ENCODE data around the gene IFNA14.
"Not testable (repeated sequence)": the region's sequence is repeated elsewhere in the genome, so short reads cannot be mapped to it uniquely, and the experiment has no call there.

The IFNA14 gene

DNA sequence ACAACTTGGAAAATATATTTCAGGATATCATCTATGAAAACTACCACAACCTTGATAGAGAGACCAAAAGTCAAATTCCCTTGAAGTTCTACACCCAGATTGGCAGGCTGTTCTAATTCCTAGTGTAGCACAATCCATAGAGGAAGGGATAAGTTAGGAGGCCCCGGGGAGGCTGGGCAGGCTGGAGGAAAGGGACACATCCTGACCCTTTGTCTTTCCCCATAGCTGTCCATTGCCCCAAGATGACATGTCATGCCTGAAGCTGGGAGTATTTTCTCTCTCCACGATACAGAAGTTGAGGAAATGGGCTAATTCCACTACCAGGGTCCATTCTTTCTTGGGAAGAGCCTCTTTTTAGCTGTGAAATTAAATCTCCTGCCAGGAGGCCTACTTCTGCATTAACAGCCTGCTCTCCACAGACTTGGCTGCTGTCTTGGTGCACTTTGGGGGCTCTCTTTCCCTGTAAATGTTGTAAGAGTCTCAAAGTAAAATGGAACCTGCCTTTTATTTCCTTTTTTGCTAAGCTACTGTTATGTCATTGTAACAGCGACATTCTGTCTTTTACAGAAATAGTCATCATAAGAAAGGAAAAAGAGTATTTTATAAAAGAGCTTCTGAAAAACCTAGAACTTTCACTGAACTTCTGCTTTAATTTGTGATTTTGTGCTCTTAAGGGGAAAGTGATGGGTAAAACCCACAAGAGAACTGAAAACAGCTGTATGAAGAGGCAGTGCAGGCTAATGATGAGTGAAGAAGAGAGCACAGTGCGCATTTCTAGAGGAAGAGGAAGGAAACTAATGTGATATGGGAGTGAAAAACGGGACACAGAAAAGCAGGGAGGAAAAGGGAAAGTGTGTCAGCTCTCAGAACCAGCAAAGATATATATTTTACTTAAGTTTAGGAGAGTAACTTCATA is 26.1 kb downstream of the IFNA14 start:
- DNase-seq, result peak in 1 of 2 donors; percentile 7

DNA sequence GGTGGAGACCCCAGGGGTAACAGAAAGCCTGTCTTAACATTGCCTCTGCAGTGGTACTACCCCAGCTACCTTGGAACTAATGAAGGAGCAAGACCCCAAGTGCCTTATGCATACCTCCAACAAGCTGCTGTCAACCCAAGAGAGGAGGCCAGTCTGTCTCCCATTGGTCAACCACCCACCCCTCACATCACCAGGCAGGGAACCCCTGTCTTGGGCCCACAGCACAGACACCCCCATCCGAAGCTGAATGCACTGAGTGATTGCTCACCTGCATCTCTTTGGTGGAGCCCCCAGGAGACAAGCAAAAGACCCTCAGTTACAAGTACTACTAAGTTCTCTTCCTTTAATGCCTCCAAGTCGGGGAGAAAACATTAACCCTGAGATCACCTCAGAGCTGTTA is 27.6 kb downstream of the IFNA14 start:
- not testable (repeated sequence) for DNase-seq

DNA sequence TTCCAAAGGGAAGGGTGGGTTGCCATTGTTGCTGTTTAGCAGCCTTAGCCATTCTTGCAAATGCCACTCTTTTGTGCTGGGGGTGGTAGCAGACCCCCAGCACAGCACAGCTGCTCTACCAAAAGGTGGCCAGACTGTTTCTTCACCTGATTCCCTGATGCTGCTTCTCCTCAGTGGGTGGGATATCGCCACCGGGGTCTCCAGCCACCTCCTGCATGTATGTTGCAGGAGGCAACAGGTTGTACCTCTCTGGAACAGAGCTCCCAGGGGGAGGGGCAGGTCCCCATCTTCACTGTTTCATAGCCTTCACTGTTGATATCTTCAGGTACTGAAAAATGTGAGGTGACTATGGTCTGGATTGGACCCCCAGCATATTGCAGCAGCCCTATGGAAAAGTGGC is 29.0 kb downstream of the IFNA14 start:
- not testable (repeated sequence) for DNase-seq

DNA sequence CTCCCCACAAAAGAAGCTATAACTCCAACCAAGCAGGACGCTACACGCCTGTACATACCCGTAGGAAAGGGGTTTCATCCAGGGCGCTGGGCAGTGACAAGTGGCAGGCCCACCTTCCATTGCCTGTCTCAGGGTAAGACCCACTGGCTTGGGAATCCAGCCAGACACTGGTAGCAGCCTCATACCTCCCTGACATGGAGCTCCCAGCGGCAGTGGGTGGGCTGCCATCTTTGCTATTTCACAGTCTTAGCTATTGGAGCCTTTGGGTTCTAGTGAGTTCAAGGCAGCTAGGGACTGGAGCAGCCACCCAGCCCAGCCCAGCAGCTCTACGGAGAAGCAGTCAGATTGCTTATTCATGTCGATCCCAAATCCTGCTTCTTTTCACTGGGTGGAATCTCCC is 29.5 kb downstream of the IFNA14 start:
- DNase-seq, result no peak

DNA sequence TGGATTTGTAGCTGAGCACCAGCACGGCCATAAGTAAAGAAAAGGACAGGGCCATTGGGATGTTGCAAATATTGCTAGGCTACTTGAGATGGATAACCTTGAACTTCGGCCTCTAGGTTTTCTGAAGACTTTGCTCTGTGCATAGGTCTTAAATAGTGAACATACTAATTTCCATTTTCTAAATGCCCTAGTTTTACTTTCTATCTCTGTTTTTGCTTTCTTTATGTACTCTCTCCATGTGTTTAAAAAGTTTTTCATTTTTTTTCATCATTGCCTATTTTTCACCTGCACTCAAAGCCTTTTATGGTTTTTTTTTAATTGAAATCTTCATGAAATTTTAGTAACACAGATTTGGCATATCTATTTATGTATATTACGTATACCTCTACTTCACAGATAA is 32.8 kb downstream of the IFNA14 start, which contains the start of gene IFNA10:
IFNA10 (minus strand) TSS at position 101 of the 400 bp plus-strand sequence; CDS start at position 55, 46 bp downstream.
- not testable (repeated sequence) for DNase-seq

DNA sequence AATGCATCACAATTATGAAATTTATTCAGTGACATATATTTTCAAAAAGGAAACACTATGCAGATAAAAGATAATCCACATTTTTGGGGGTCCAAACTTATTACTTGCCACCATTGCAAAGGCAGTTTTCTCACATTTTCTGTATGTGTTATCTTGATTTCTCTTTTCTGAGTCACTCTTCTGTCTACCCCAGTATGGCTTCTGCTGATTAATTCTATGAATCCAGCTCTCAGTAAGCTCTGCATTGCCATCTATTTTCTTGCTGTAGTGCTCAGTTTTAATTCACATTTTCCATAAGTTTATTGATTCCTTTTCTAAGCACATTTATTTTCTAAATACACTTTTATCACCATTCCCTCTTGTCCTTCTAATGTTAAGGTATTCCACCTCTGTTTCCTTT is 34.6 kb downstream of the IFNA14 start:
- DNase-seq, result no peak

DNA sequence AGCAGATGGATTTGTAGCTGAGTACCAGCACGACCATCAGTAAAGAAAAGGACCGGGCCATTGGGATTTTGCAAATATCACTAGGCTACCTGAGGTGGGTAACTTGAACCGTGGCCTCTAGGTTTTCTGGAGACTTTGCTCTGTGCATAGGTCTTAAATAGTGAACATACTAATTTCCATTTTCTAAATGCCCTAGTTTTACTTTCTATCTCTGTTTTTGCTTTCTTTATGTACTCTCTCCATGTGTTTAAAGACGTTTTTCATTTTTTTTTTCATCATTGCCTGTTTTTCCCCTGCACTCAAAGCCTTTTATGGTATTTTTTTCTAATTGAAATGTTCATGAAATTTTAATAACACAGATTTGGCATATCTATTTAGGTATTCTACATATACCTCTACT is 37.7 kb downstream of the IFNA14 start, which contains the start of gene IFNA7:
IFNA7 (minus strand) TSS at position 101 of the 400 bp plus-strand sequence; CDS start at position 61, 40 bp downstream.
- DNase-seq, result not testable (repeated sequence)

DNA sequence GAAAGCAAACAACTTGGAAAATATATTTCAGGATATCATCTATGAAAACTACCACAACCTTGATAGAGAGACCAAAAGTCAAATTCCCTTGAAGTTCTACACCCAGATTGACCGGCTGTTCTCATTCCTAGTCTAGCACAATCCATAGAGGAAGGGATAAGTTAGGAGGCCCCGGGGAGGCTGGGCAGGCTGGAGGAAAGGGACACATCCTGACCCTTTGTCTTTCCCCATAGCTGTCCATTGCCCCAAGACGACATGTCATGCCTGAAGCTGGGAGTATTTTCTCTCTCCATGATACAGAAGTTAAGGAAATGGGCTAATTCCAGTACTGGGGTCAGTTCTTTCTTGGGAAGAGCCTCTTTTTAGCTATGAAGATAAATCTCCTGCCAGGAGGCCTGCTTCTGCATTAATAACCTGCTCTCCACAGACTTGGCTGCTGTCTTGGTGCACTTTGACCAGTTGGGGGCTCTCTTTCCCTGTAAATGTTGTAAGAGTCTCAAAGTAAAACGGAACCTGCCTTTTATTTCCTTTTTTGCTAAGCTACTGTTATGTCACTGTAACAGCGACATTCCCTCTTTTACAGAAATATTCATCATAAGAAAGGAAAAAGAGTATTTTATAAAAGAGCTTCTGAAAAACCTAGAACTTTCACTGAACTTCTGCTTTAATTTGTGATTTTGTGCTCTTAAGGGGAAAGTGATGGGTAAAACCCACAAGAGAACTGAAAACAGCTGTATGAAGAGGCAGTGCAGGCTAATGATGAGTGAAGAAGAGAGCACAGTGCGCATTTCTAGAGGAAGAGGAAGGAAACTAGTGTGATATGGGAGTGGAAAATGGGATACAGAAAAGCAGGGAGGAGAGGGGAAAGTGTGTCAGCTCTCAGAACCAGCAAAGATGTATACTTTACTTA is 44.7 kb downstream of the IFNA14 start:
- DNase-seq, result peak; percentile 42 to 72
